Omental fat pad (tissue), 4 donors: ENCODE results near the gene TMEM30A. TPM values are rescaled to one million over a fixed set of nuclear protein-coding genes. Genes with fewer than 3 reads are reported as not detected.
A peak's percentile ranks its signal among the peaks of the same experiment; 100 is the strongest.

Experiments
- ATAC-seq: fragments of 150-250 bp; one replicate; pipeline ENCODE4 v1.9.1; 2016; ENCODE audit warnings: mild to moderate bottlenecking, moderate library complexity; ENCODE audit not compliant: low FRiP score
- DNase-seq: peaks from one replicate; pipeline ENCODE4 v3.0.0-alpha.2; 2019; ENCODE audit warnings: low spot score
- total RNA-seq, 4 donors: library from RNA; depleted of rRNA; stranded (reverse); fragments of >200 nt; gene quantifications; one replicate each; pipeline ENCODE4 v1.1.0, GENCODE V29; 2016
- TF ChIP-seq, protein P1 (sequence below), 3 donors: fragments of 450-650 bp; IDR thresholded peaks; one replicate each; pipeline ENCODE4 v1.5.1; 2016 to 2017; ENCODE audit warnings: antibody characterized with exemption in 3 of 3, mild to moderate bottlenecking in 3 of 3, moderate library complexity in 2 of 3

TMEM30A gene
- total RNA-seq, 4 donors from 2014 or later: 45.2 to 84.3 (median 58.4) TPM

- TF ChIP-seq, protein P1, sequence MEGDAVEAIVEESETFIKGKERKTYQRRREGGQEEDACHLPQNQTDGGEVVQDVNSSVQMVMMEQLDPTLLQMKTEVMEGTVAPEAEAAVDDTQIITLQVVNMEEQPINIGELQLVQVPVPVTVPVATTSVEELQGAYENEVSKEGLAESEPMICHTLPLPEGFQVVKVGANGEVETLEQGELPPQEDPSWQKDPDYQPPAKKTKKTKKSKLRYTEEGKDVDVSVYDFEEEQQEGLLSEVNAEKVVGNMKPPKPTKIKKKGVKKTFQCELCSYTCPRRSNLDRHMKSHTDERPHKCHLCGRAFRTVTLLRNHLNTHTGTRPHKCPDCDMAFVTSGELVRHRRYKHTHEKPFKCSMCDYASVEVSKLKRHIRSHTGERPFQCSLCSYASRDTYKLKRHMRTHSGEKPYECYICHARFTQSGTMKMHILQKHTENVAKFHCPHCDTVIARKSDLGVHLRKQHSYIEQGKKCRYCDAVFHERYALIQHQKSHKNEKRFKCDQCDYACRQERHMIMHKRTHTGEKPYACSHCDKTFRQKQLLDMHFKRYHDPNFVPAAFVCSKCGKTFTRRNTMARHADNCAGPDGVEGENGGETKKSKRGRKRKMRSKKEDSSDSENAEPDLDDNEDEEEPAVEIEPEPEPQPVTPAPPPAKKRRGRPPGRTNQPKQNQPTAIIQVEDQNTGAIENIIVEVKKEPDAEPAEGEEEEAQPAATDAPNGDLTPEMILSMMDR (IDR thresholded peaks at IDR 0.05): no peak
- no peak for ATAC-seq
- DNase-seq: no peak
Observed at GRCh38 chr6:75287424-75287823, 2.8 kb upstream of the TMEM30A start.

GRCh38 chr6:75286955-75287354 lies 2.4 kb upstream of the TMEM30A start:
- TF ChIP-seq, protein P1 (IDR thresholded peaks at IDR 0.05): no peak
- ATAC-seq (no peak), DNase-seq (no peak)

DNA sequence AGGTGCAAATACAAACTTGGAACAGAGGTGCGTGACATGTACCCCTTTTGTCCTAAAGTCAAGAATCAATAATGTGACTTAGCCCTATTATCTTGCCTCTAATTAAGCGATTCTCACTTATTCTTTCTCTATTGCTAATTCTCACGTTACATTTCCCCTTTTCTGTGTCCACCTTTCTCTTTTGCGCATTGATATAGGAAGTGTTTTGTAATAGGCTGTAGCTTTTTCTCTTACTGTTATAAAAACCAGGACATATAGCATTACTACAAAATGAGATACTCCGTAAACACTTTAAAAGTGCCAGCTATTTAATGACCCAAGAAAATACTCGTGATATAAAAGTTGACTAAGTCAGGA lies 669 bp upstream of the TMEM30A start:
- TF ChIP-seq, protein P1 (IDR thresholded peaks at IDR 0.05): no peak
- DNase-seq (no peak), ATAC-seq (no peak)

DNA sequence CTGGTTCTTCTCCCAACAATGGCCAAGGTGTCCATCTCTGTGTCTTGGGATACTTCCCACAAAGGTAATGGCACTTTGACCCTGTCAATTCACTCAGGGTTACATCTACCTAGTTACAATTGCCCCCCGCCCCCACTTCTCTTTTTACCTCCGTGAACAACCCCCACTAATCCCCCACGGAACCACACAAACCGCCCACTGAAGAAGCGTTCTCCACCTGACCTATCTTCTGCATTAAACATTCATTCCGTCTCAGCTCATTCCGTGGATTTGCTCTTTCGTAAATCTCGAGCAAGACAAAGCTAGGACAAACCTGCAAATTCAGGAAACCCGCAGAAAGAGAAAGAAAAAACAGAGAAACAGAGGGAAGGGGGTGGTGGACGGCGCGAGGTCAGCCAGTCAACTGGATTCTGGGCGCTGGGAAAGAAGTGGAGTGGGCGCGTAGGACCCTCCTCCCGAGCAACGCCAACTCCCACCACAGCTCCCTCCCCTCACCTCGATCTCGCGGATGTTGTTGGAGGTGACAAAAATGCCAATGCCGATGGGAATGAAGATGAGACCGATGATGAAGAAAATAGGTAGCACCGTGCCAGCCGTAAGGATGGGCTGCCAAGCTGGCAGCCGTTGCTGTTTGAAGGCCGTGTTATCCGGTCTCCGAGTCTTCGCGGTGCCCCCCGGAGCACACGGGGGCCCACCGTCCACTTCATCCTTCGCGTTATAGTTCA lies 523 bp downstream of the TMEM30A start:
- DNase-seq: no peak
- TF ChIP-seq, protein P1 (IDR thresholded peaks at IDR 0.05): no peak
- ATAC-seq: peak; percentile 14

- ATAC-seq (no peak), DNase-seq (no peak)
Observed at GRCh38 chr6:75282706-75283105, 1.9 kb downstream of the TMEM30A start.

GRCh38 chr6:75281653-75282052 lies 2.9 kb downstream of the TMEM30A start:
- TF ChIP-seq, protein P1 (IDR thresholded peaks at IDR 0.05): no peak
- DNase-seq (no peak), ATAC-seq (no peak)

More at GRCh38 chr6:75282706-75283105, 1.9 kb downstream of the TMEM30A start:
- TF ChIP-seq, protein P1 (IDR thresholded peaks at IDR 0.05): no peak
